A673 (cell line): ENCODE results near the gene ADAP2. TPM values are rescaled to one million over a fixed set of nuclear protein-coding genes. Genes with fewer than 3 reads are reported as not detected.
A peak's percentile ranks its signal among the peaks of the same experiment; 100 is the strongest.

ENCODE experiments used
- BruUV-seq: library from RNA; stranded (reverse); fragments of 400-500 nt; replicated peaks from 2 replicates; lab custom pipeline; 2021; lab: Mats Ljungman, UMichigan
- CTCF ChIA-PET: fragments of 300-600 bp; sonication (Branson Sonifier 250); formaldehyde crosslinking; loops from one replicate; lab custom pipeline; 2022; ENCODE audit warnings: antibody characterized with exemption; lab: Charles Lee
- POLR2A ChIA-PET: fragments of 300-600 bp; sonication (Branson Sonifier 250); formaldehyde crosslinking; loops from one replicate; lab custom pipeline; 2022; ENCODE audit warnings: antibody characterized with exemption; ENCODE audit not compliant: low non-redundant PET; lab: Charles Lee
- DNase-seq: peaks from one replicate; pipeline ENCODE4 v3.0.0-alpha.2; 2015; ENCODE audit warnings: low spot score
- H3K27ac ChIP-seq: fragments of 200-600 bp; sonication (generic); 2 replicates; pipeline ENCODE4 v1.5.1; 2016; ENCODE audit warnings: mixed run types, low read depth, mild to moderate bottlenecking, mixed read lengths, antibody characterized with exemption, low read length; ENCODE audit not compliant: poor library complexity, severe bottlenecking
- H3K27me3 ChIP-seq: fragments of 200-600 bp; sonication (generic); replicated peaks from 2 replicates; pipeline ENCODE4 v1.6.1; 2017; ENCODE audit warnings: mixed run types, low read depth, mild to moderate bottlenecking, mixed read lengths, antibody characterized with exemption, low read length; ENCODE audit not compliant: insufficient read depth, poor library complexity
- H3K36me3 ChIP-seq: fragments of 200-600 bp; sonication (generic); 2 replicates; pipeline ENCODE4 v1.6.1; 2016; ENCODE audit warnings: mixed run types, mild to moderate bottlenecking, mixed read lengths, antibody characterized with exemption, low read length; ENCODE audit not compliant: insufficient read depth, poor library complexity, severe bottlenecking
- H3K4me1 ChIP-seq: fragments of 200-600 bp; sonication (generic); 2 replicates; pipeline ENCODE4 v1.6.1; 2017; ENCODE audit warnings: mixed run types, mild to moderate bottlenecking, mixed read lengths, antibody characterized with exemption, low read length; ENCODE audit not compliant: insufficient read depth, poor library complexity, severe bottlenecking
- H3K4me3 ChIP-seq: fragments of 200-600 bp; sonication (generic); 2 replicates; pipeline ENCODE4 v1.5.1; 2016; ENCODE audit warnings: low read depth, mixed run types, mild to moderate bottlenecking, mixed read lengths, low read length; ENCODE audit not compliant: poor library complexity, severe bottlenecking
- H3K9me3 ChIP-seq: fragments of 200-600 bp; sonication (generic); 2 replicates; pipeline ENCODE4 v1.6.1; 2016; ENCODE audit warnings: mixed run types, low read depth, mild to moderate bottlenecking, mixed read lengths, antibody characterized with exemption, low read length; ENCODE audit not compliant: poor library complexity, severe bottlenecking
- CTCF ChIP-seq: fragments of 300-800, 200-600 bp; sonication (generic); conservative IDR thresholded peaks from 2 replicates; pipeline ENCODE4 v1.5.1; 2017; ENCODE audit warnings: low read depth, mild to moderate bottlenecking, antibody characterized with exemption, low read length, moderate library complexity, mixed read lengths
- EZH2 ChIP-seq: fragments of 200-600 bp; sonication (generic); IDR thresholded peaks from 2 replicates; pipeline ENCODE4 v1.6.1; 2017; ENCODE audit warnings: borderline replicate concordance, low read depth, mild to moderate bottlenecking, mixed read lengths, antibody characterized with exemption, low read length; ENCODE audit not compliant: poor library complexity, severe bottlenecking
- intact Hi-C: fragments of 100-400 bp; cut with micrococcal nuclease; formaldehyde crosslinking; loops from one replicate; pipeline ENCODE4 v1.10.0; 2022; ENCODE audit not compliant: unreplicated experiment
- total RNA-seq: library from RNA; stranded (reverse); gene quantifications from 2 replicates; pipeline ENCODE4 v1.2.3, GENCODE V29; 2021

ADAP2 gene
- total RNA-seq, 1 experiment from 2014 or later = not detected

GRCh38 chr17:30947796-30948195, 26.1 kb downstream of the ADAP2 start:
- intact Hi-C loops = no loop called here
- no peak for DNase-seq
- H3K4me3 ChIP-seq = no peak overlapping the region
- BruUV-seq = no TSS peak
- H3K4me1 ChIP-seq = no peaks in the 10 kb centered on the region
- CTCF ChIA-PET = no interaction called here
- H3K36me3 ChIP-seq = no peaks in the 10 kb centered on the region
- TF ChIP-seq EZH2 (no peak), CTCF (no peak)
- no peaks in the 10 kb centered on the region for H3K9me3 ChIP-seq
- POLR2A ChIA-PET = no interaction called here
- H3K27ac ChIP-seq = no peak overlapping the region
- H3K27me3 ChIP-seq = no peaks in the 10 kb centered on the region

- Histone ChIP-seq H3K27ac (no peak overlapping the region), H3K4me1 (no peaks in the 10 kb centered on the region), H3K4me3 (no peak overlapping the region), H3K9me3 (no peaks in the 10 kb centered on the region), H3K36me3 (no peaks in the 10 kb centered on the region), H3K27me3 (no peaks in the 10 kb centered on the region)
- POLR2A ChIA-PET = no interaction called here
- no peak for DNase-seq
- no peak for TF ChIP-seq CTCF
- TF ChIP-seq EZH2 = no peak
- BruUV-seq = no TSS peak
- CTCF ChIA-PET = no interaction called here
- intact Hi-C loops = no loop called here
Measured at GRCh38 chr17:30950189-30950588, 28.4 kb downstream of the ADAP2 start.

GRCh38 chr17:30950669-30951399, 29.1 kb downstream of the ADAP2 start:
- H3K4me3 ChIP-seq = no peak overlapping the region
- DNase-seq = peak; percentile 11
- no peak for TF ChIP-seq EZH2
- no peak for TF ChIP-seq CTCF
- no peaks in the 10 kb centered on the region for H3K9me3 ChIP-seq
- H3K4me1 ChIP-seq = no peaks in the 10 kb centered on the region
- H3K27me3 ChIP-seq = no peaks in the 10 kb centered on the region
- BruUV-seq = no TSS peak
- ChIA-PET POLR2A (no interaction called here), CTCF (no interaction called here)
- no peaks in the 10 kb centered on the region for H3K36me3 ChIP-seq
- intact Hi-C loops = no loop called here
- no peak overlapping the region for H3K27ac ChIP-seq
